Motor neuron (in vitro differentiated cells): ENCODE results near the gene ABCE1. TPM values are rescaled to one million over a fixed set of nuclear protein-coding genes. Genes with fewer than 3 reads are reported as not detected.
"Not testable (repeated sequence)": the region's sequence is repeated elsewhere in the genome, so short reads cannot be mapped to it uniquely, and the experiment has no call there.

ENCODE experiments used
- ATAC-seq, 8 experiments: fragments of 200-7000 bp; cut with Tn5 transposase; replicated peaks in 6 of 8; 2 replicates each; pipeline ENCODE4 v1.8.0; 2021; ENCODE audit warnings: mild to moderate bottlenecking in 8 of 8, moderate library complexity in 8 of 8
- H3K27ac ChIP-seq, 2 donors: fragments of 250-450 bp; sonication (Bioruptor Pico); 2 replicates each; pipeline ENCODE4 v1.9.0; 2021; ENCODE audit warnings: antibody characterized with exemption in 2 of 2, mild to moderate bottlenecking in 2 of 2, moderate library complexity in 1 of 2
- H3K4me1 ChIP-seq, 2 donors: fragments of 250-450 bp; sonication (Bioruptor Pico); replicated peaks in 1 of 2; 2 replicates each; pipeline ENCODE4 v1.6.1; 2021; ENCODE audit warnings: antibody characterized with exemption in 2 of 2, mild to moderate bottlenecking in 2 of 2, moderate library complexity in 1 of 2
- H3K4me3 ChIP-seq, 5 donors: fragments of 250-450 bp; sonication (Bioruptor Pico); 2 replicates each; pipeline ENCODE4 v1.9.0; 2021; ENCODE audit warnings: antibody characterized with exemption in 5 of 5, mild to moderate bottlenecking in 5 of 5, moderate library complexity in 4 of 5
- WGBS, 10 experiments: fragments of 450-650 bp; shearing (Covaris generic); methylation state at CpG; one replicate each; pipeline ENCODE4 v1.0.0; 2022; 5-methylcytosine and 5-hydroxymethylcytosine counted together
- in situ Hi-C, 9 experiments: fragments of 400-800 bp; cut with MboI; loops; one replicate each; pipeline ENCODE4 v1.15.0; 2021; ENCODE audit warnings: low sequenced_read_pairs in 9 of 9, low pct_unique_long_range_greater_than_20kb in 2 of 9; ENCODE audit not compliant: unreplicated experiment in 9 of 9
- total RNA-seq, 8 experiments: library from RNA; unstranded; fragments of 300-600 nt; gene quantifications; 2 replicates each; pipeline versions ENCODE4 v1.2.3 to v1.2.4, GENCODE V29; 2022

The ABCE1 gene
- total RNA-seq, 8 experiments from 2014 or later = 61.4 to 117 (median 68.9) TPM

GRCh38 chr4:145130130-145130529 is 32.0 kb downstream of the ABCE1 start:
- Histone ChIP-seq H3K27ac (no peak overlapping the region), H3K4me1 (no peaks in the 10 kb centered on the region), H3K4me3 (no peak overlapping the region)
- ATAC-seq = peak in 1 of 8 experiments; percentile 7
- in situ Hi-C loops = no loop called here

- H3K4me3 ChIP-seq = no peak overlapping the region
- WGBS, 10 experiments = 0 to 90% (median 69%) methylated on average over 1 to 2 of the region's 2 CpGs; no CpG with 5 or more reads in 2 of the 10 experiments
- H3K4me1 ChIP-seq = no peaks in the 10 kb centered on the region
- H3K27ac ChIP-seq = no peak overlapping the region
- peak in 4 of 8 experiments; percentile 15 to 74 (median 65) for ATAC-seq
- in situ Hi-C loops = no loop called here
These were observed 32.8 kb downstream of the ABCE1 start for GRCh38 chr4:145130788-145131399.

GRCh38 chr4:145131848-145132247 is 33.7 kb downstream of the ABCE1 start:
- Histone ChIP-seq H3K4me1 (no peaks in the 10 kb centered on the region), H3K27ac (no peak overlapping the region), H3K4me3 (no peak overlapping the region)
- ATAC-seq = no peak
- in situ Hi-C loops = no loop called here
- WGBS, 10 experiments = 60 to 100% (median 92%) methylated on average over 1 to 11 of the region's 12 CpGs; no CpG with 5 or more reads in 1 of the 10 experiments

GRCh38 chr4:145132511-145133098 is 34.5 kb downstream of the ABCE1 start:
- no peak overlapping the region for H3K4me3 ChIP-seq
- in situ Hi-C loops = no loop called here
- H3K4me1 ChIP-seq = no peaks in the 10 kb centered on the region
- 73 to 100% (median 92%) methylated on average over 1 to 5 of the region's 5 CpGs for WGBS, 10 experiments
- no peak for ATAC-seq
- no peak overlapping the region for H3K27ac ChIP-seq

- in situ Hi-C loops, H3K27ac ChIP-seq, H3K4me1 ChIP-seq, H3K4me3 ChIP-seq: not testable (repeated sequence)
- WGBS, 10 experiments = 100% methylated on average over 1 of the region's 1 CpG; no CpG with 5 or more reads in 9 of the 10 experiments
- ATAC-seq = peak in 3 of 8 experiments; percentile 17 to 31 (median 17)
These were observed 38.1 kb downstream of the ABCE1 start for GRCh38 chr4:145136219-145136618.

- H3K4me3 ChIP-seq = no peak overlapping the region
- WGBS, 10 experiments = 88 to 100% (median 100%) methylated on average over 1 to 3 of the region's 3 CpGs; no CpG with 5 or more reads in 2 of the 10 experiments
- H3K4me1 ChIP-seq = no peaks in the 10 kb centered on the region
- in situ Hi-C loops = no loop called here
- no peak for ATAC-seq
- no peak overlapping the region for H3K27ac ChIP-seq
These were observed 50.9 kb downstream of the ABCE1 start for GRCh38 chr4:145148980-145149379.

- ATAC-seq = no peak
- Histone ChIP-seq H3K4me3 (no peak overlapping the region), H3K27ac (no peak overlapping the region), H3K4me1 (no peaks in the 10 kb centered on the region)
- WGBS, 10 experiments = 67 to 100% (median 100%) methylated on average over 1 to 2 of the region's 2 CpGs; no CpG with 5 or more reads in 1 of the 10 experiments
- in situ Hi-C loops = no loop called here
These were observed 55.2 kb downstream of the ABCE1 start for GRCh38 chr4:145153181-145153903.

GRCh38 chr4:145153904-145154298 is 55.8 kb downstream of the ABCE1 start:
- in situ Hi-C loops = no loop called here

GRCh38 chr4:145154573-145154972 is 56.5 kb downstream of the ABCE1 start:
- H3K27ac ChIP-seq = no peak overlapping the region
- peak in 4 of 8 experiments; percentile 39 to 71 (median 66) for ATAC-seq
- no peak overlapping the region for H3K4me3 ChIP-seq
- in situ Hi-C loops = no loop called here
- H3K4me1 ChIP-seq = no peaks in the 10 kb centered on the region
- WGBS, 10 experiments = 80% methylated on average over 1 of the region's 1 CpG; no CpG with 5 or more reads in 9 of the 10 experiments

More at GRCh38 chr4:145153904-145154298, 55.8 kb downstream of the ABCE1 start:
- Histone ChIP-seq H3K27ac (no peak overlapping the region), H3K4me1 (no peaks in the 10 kb centered on the region), H3K4me3 (no peak overlapping the region)
- ATAC-seq = no peak
- WGBS, 10 experiments = 50 to 100% (median 100%) methylated on average over 1 of the region's 1 CpG; no CpG with 5 or more reads in 3 of the 10 experiments

- ATAC-seq = no peak
- Histone ChIP-seq H3K27ac (no peak overlapping the region), H3K4me1 (no peaks in the 10 kb centered on the region), H3K4me3 (no peak overlapping the region)
- WGBS, 10 experiments = 45 to 100% (median 87%) methylated on average over 1 to 2 of the region's 2 CpGs
- in situ Hi-C loops = no loop called here
These were observed 57.3 kb downstream of the ABCE1 start for GRCh38 chr4:145155268-145155870.

- no peak overlapping the region for H3K27ac ChIP-seq
- in situ Hi-C loops = no loop called here
- WGBS, 10 experiments = 81 to 100% (median 100%) methylated on average over 1 to 2 of the region's 2 CpGs; no CpG with 5 or more reads in 1 of the 10 experiments
These were observed 58.9 kb downstream of the ABCE1 start for GRCh38 chr4:145156986-145157385.

GRCh38 chr4:145161549-145161948 is 63.4 kb downstream of the ABCE1 start:
- 14 to 100% (median 44%) methylated on average over 1 to 2 of the region's 2 CpGs; no CpG with 5 or more reads in 2 of the 10 experiments for WGBS, 10 experiments

More at GRCh38 chr4:145156986-145157385, 58.9 kb downstream of the ABCE1 start:
- Histone ChIP-seq H3K4me1 (no peaks in the 10 kb centered on the region), H3K4me3 (no peak overlapping the region)
- ATAC-seq = no peak

GRCh38 chr4:145167887-145168286 is 69.8 kb downstream of the ABCE1 start:
- in situ Hi-C loops = no loop called here
- WGBS, 10 experiments = 80 to 100% (median 100%) methylated on average over 1 to 2 of the region's 2 CpGs
- Histone ChIP-seq H3K4me3 (no peak overlapping the region), H3K4me1 (no peaks in the 10 kb centered on the region), H3K27ac (no peak overlapping the region)
- ATAC-seq = no peak

More at GRCh38 chr4:145161549-145161948, 63.4 kb downstream of the ABCE1 start:
- Histone ChIP-seq H3K27ac (no peak overlapping the region), H3K4me1 (no peaks in the 10 kb centered on the region), H3K4me3 (no peak overlapping the region)
- in situ Hi-C loops = no loop called here
- ATAC-seq = no peak
